SU-DHL-6 (cell line): ENCODE results near the gene DLGAP3.

Source experiments
- EZH2phosphoT487 ChIP-seq: fragments of 200-600 bp; sonication (generic), shearing (Covaris generic); conservative IDR thresholded peaks from 2 replicates; pipeline ENCODE4 v1.6.1; 2018; ENCODE audit warnings: mild to moderate bottlenecking, antibody characterized with exemption, low read length, moderate library complexity, mixed read lengths
- TF ChIP-seq, protein P1 (sequence below): fragments of 200-600 bp; sonication (generic); IDR thresholded peaks from one replicate; pipeline ENCODE4 v1.5.1; 2017; ENCODE audit warnings: antibody characterized with exemption, mild to moderate bottlenecking, low read length, moderate library complexity; ENCODE audit not compliant: insufficient read depth, poor library complexity, severe bottlenecking

DNA sequence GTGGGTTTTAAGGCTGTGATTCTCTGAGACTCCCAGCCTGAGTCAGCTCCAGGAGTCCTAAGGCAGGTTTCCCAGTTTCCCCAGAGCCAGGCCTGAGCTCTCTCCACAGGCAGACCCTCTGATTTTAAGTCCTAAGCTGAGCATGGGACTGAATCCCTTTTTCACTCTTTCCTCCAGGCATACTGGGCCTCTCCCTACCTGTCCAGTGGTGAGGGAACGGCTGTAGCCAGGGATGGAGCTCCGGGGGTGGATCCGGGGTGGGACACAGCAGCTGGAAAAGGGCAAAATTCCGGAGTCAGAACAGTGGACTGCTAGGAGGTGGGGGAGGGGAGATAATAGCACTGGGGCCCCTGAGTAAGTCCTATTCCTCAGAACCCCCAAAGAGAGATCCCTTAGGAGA lies 30.0 kb downstream of the DLGAP3 start:
- TF ChIP-seq, protein P1, sequence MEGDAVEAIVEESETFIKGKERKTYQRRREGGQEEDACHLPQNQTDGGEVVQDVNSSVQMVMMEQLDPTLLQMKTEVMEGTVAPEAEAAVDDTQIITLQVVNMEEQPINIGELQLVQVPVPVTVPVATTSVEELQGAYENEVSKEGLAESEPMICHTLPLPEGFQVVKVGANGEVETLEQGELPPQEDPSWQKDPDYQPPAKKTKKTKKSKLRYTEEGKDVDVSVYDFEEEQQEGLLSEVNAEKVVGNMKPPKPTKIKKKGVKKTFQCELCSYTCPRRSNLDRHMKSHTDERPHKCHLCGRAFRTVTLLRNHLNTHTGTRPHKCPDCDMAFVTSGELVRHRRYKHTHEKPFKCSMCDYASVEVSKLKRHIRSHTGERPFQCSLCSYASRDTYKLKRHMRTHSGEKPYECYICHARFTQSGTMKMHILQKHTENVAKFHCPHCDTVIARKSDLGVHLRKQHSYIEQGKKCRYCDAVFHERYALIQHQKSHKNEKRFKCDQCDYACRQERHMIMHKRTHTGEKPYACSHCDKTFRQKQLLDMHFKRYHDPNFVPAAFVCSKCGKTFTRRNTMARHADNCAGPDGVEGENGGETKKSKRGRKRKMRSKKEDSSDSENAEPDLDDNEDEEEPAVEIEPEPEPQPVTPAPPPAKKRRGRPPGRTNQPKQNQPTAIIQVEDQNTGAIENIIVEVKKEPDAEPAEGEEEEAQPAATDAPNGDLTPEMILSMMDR = no peak
- TF ChIP-seq EZH2phosphoT487 = no peak
